Stimulated activated CD4-positive, alpha-beta T cell treated with anti-CD3 and anti-CD28 coated beads, Interleukin-4, amount 100 ng/mL, for 24 hours (primary cell): ENCODE data around the gene SAE1.

Source experiments
- DNase-seq: peaks from one replicate; pipeline ENCODE4 v3.0.0-alpha.2; 2020

SAE1 gene

DNA sequence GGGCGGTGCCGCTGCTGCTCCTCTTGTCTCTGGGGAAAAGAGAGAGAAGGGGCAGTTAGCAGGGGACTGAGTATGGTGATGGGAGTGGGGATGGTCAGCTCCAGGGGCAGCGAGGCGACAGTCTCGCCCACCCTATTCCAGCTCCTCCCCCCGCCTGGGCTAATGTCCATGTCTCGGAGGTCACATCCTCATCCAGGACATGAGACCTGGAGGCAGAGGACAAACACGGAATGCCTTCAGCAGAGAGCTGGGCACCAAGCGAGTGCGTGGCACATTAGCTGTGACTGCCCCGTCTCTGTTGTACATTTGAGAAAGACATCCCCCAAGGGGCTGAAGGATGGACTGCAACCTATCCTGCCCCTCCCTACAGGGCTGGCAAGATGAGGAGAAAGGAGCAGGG is 91.3 kb downstream of the SAE1 start:
- DNase-seq = no peak

DNA sequence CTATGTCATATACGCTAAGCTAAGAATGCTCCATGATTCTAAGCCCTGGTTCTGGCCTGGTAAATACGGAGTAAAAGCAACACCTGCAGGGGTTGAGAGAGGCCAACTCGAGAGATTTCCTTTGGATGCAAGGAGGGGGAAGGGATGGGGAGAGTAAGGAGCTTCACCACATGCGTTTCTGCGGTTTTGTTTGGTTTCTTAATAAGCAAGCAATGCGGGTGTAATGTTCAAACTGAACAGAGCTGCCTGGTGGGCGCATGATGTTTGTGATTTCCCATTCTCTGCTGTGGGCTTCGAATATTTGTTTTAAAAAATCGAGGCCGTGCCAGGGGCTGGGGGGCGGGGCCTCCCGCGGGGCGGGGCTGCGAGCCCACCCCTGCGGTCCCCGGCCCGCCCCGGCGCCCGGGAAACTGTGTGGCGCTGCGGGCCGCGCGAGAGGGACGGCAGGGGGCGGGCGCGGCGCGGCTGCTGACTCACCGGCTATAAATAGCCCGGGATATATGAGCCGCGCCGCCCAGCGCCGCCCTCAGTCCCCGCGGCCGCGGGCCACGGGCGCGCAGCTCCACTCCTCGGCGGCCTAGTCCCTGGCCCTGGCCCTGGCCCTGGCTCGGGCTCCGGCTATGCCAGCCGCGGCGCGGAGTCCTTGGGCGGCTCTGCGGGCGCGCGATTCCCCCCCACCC is 95.3 kb downstream of the SAE1 start:
- peak; percentile 83 for DNase-seq

- DNase-seq = peak; percentile 41
Observed at GRCh38 chr19:47226426-47227351, 96.1 kb downstream of the SAE1 start.

GRCh38 chr19:47227352-47228167 is 96.9 kb downstream of the SAE1 start:
- peak; percentile 41 for DNase-seq

DNA sequence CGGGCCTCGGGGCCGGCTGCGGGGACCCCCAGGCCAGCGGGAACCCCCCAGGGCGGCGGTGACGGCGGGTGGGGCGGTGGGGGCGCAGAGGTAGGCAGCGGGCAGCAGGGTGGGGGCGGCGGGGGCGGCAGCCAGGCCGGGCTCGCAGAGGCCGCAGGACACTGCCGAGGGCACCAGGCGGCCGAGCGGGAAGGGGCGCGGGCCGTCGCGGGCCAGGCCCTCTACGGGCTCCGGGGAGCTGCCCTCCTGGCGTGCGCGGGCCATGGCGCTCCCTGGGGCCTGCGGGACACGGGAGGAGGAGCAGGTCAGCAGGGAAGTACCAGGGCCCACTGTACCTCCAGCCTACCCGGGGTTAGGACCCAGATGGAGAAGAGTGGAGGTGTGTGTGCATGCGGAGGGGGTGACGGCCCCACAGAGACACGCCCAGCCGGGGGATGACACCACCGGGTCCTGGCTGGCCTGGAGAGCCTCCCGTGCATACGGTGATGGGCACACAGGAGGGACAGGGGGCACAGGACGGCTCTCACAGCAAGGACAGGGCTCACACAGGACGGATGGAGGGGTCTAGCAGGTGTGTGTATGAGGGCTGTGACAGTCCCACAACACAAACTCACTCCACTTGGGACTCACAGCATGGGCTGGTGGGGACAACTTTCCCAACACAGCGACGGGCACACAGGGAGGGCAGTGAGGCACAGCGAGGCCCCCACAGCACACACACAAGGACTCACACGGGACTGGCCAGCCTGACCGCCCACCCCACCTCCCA is 97.7 kb downstream of the SAE1 start:
- DNase-seq = peak; percentile 49

GRCh38 chr19:47228937-47229675 is 98.5 kb downstream of the SAE1 start:
- peak; percentile 36 for DNase-seq

- DNase-seq = peak; percentile 23
Observed at GRCh38 chr19:47229676-47230053, 99.0 kb downstream of the SAE1 start.

- DNase-seq = peak; percentile 77
Observed at GRCh38 chr19:47230054-47230920, 99.7 kb downstream of the SAE1 start.

GRCh38 chr19:47230921-47231214 is 100.2 kb downstream of the SAE1 start, which contains the start of gene BBC3:
TSS of gene BBC3 (minus strand) at chr19:47231199. CDS start at chr19:47228431, 2,768 bp downstream.
- DNase-seq = no peak

GRCh38 chr19:47231215-47232054 is 100.8 kb downstream of the SAE1 start:
- peak; percentile 86 for DNase-seq

DNA sequence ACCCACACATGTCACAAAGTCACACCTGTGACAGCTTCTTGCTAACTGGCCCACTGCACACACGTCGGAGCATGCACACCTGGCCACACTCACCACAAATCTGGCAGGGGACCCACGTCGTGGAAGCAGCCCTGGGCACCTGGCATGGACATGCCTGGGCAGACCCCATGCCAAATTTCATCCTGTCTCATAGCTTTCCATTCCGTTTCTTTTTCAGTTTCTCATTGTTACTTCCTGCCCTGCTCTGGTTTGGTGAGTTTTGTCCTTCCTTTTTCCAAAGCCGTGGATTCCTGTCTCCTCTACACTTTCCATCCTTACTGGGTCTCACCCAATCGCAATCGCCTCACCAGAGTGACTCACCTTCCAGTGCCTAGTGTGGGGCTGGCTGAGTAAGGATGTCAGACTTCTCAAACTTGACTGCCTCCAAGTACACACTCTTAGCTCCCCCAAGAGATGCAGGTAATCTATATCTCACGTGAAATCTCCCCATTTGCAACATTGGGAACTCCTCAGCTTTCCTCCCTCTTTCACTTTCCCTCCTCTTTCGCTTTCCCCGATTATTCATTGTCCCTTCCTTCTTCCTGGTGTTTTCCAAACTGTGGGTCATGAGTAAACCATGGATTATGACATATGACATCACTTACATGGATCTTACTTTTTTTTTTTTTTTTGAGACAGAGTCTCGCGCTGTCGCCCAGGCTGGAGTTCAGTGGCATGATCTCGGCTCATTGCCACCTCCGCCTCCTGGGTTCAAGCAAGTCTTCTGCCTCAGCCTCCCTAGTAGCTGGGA is 102.0 kb downstream of the SAE1 start:
- DNase-seq = peak; percentile 32

- DNase-seq = no peak
Observed at GRCh38 chr19:47236072-47236675, 105.5 kb downstream of the SAE1 start.

DNA sequence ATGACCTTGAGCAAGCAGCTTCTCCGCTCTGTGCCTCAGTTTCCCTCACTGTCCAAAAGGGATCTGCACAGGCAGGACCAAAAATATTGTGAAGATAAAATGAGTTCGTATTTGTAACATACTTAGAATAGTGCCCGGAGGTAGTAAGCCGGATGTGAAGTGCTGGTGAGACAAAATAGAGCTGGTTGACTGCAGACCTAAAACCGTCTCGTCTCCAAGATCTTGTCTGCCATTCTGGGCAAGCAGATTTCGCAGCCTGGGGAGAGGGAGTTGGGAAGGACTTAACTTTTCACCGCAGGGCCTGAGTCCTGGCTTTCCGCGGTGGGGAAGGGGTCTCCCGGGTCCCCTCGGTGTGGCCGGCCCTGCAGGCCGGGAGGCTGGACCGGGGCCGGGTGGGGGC is 108.5 kb downstream of the SAE1 start:
- no peak for DNase-seq

DNA sequence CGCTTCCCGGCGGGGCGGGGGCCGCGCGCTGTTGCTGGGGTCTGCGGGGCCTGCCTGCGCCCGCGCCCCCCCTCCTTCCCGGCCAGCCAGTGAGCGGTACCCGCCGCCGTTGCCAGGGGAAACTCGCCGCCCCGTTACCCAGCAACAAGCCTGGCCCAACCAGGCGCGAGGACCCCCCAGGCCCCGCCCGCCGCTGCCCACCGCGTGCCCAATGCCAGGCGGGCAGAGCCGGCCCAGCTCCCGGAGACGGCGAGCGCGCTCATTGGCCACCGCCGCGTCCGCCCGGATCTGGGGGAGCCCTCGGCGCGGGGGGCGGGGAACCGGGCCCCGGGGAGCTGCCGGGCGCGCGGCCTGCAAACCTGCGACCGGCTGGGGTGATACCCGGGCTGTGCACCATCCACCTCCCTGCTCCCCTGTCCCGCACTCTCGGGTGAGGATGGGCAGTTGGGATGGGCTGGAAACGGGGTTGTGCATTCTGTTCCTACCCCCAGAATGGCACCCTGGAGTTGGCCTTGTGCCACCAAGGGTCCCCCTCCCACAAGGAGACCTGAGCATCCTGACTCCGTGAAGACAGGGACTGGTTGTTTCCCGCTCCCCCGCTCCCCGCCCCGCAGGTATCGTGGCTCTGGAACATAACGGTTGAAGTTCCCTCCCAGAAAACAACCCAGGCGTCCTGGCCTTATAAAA is 109.1 kb downstream of the SAE1 start:
- peak; percentile 53 for DNase-seq

GRCh38 chr19:47240556-47240955 is 109.9 kb downstream of the SAE1 start:
- DNase-seq = no peak

DNA sequence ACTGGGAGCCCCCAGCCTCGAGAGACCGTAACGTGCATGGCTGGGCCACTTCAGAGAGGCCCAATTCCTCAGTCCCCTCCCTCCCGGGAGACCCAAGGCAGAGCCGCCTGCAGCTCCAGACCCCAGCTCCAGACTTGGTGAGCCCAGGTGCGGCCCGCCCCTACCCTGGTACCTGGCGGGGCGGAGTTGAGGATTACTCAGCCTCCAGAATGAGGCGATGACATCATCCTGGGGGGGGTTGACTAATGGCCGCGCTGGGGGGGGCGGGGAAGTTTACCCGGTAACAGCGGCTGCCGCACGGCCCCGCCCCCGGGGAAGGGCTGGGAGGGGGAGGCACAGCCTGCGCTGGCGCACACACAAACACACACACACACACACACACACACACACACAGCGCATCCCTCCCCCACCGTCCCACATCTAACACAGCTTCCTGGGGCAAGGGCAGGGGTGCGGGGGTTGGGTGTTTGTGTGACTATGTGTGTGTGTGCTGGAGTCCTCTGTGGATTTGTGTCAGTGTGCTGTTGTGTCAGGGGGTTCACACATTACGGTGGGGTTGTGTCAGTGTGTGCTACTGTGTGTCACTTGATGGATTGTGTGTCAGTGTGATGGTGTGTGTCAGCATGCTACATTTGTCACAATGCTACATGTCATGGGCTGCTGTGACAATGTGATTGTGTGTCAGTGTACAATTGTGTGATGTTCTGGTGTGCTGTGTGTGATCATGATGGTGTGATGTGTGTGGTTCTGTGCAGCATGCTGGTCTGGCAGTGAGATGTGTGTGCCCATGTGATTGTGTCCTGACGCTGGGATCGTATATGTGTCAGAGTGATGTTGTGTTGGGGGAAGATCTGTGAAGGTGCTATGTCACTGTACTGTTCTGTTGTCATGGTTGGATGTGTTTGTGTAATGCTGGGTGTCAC is 110.6 kb downstream of the SAE1 start:
- peak; percentile 87 for DNase-seq
